ENCODE measurements around the gene CNOT3. TPM values are rescaled to one million over a fixed set of nuclear protein-coding genes. Genes with fewer than 3 reads are reported as not detected.
A peak's percentile ranks its signal among the peaks of the same experiment; 100 is the strongest.

The CNOT3 gene
- total RNA-seq, 1 experiment from 2014 or later = 91.2 TPM

DNA sequence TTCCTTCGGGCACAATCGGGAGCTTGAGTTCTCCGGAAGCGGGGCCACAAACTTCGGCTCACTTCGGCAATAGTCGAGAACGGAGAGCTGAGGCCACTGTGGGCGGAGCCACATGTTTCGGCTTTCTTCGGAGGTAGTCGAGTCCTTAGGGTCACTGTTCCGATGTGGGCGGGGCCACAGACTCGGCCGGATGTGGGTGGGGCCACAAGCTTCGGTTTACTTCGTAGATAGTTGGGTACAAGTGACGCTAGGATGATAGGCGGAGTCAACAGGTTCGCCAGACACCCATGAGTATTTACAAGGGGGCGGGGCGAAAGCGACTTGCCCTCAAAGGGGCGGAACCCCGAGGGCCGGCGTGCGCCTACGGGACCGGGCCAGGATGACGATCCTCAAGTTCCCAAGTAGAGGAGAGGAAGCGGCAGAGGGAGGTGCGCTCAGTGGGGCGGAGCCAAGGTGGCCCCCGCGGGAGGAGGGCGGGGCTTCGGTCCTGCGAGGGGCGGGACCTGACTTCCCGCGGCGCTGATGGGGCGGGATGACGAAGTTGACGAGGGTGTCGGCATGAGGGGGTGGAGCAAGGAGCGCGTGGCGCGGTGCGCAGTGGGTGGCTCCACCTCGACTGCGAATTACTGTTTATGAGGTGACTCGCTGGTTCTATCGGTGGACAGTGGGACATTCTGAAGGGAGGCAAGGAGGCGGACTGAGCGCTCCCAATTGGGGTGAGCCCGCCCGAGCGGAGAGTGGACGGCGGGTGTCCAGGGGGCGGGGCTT lies 52.4 kb downstream of the CNOT3 start:
- H4K5ac ChIP-seq (ENCODE audit: insufficient read length, low read depth, low read length) = peak overlapping the region; percentile 36
- no peaks in the 10 kb centered on the region for H3K79me1 ChIP-seq (ENCODE audit: insufficient read depth, low read depth, low read length, poor library complexity, severe bottlenecking)
- DNase-seq = peak; percentile 100
- H3K9me3 Mint-ChIP-seq = no peaks in the 10 kb centered on the region
- H4K20me1 ChIP-seq (ENCODE audit: control insufficient read depth, insufficient read depth, insufficient read length) = peaks cover 3% of the 10 kb centered on the region
- H3K4ac ChIP-seq (ENCODE audit: low read depth, low read length) = no peak overlapping the region; the same call in 1 of the 2 replicates
- H3K18ac ChIP-seq (ENCODE audit: insufficient read length, low read depth, low read length) = peak overlapping the region; percentile 94
- peaks cover 3% of the 10 kb centered on the region; the same call in 1 of the 2 replicates for H3K4me1 ChIP-seq (ENCODE audit: insufficient read depth, low read length)
- H3T11ph ChIP-seq (ENCODE audit: low read length) = no peak overlapping the region
- no peak overlapping the region for H2BK120ac ChIP-seq (ENCODE audit: low read depth, low read length, poor library complexity, severe bottlenecking)
- H4K8ac ChIP-seq (replicated peaks; ENCODE audit: insufficient read length, low read depth, low read length) = no peak overlapping the region
- H2AK5ac ChIP-seq (ENCODE audit: insufficient read length, low read length) = no peak overlapping the region
- peak overlapping the region; percentile 87 to 93 for H3K4me3 Mint-ChIP-seq
- H3K4me1 Mint-ChIP-seq = peaks cover 13 to 29% of the 10 kb centered on the region in 2 experiments
- H3K9me3 ChIP-seq (ENCODE audit: control insufficient read depth, low read depth, low read length) = no peaks in the 10 kb centered on the region
- H3K27ac ChIP-seq (ENCODE audit: insufficient read length, low read depth, low read length) = peak overlapping the region; percentile 80
- H2BK5ac ChIP-seq (ENCODE audit: insufficient read length, low read length) = peak overlapping the region; percentile 42
- H4K91ac ChIP-seq (ENCODE audit: insufficient read length, low read depth, low read length) = no peak overlapping the region
- H2BK12ac ChIP-seq (ENCODE audit: insufficient read length, low read depth, low read length) = peak overlapping the region; percentile 6
- H3K23me2 ChIP-seq (ENCODE audit: insufficient read length, low read depth, low read length, poor library complexity, severe bottlenecking) = peaks cover 11% of the 10 kb centered on the region
- no CpG with 5 or more reads among the region's 65 CpGs for WGBS (ENCODE audit: extremely low coverage, insufficient read length, low lambda C conversion rate)
- H3K79me2 ChIP-seq (ENCODE audit: insufficient read depth, low read length) = no peaks in the 10 kb centered on the region
- H3K4me2 ChIP-seq (ENCODE audit: insufficient read depth, insufficient read length, low read length) = peak overlapping the region; percentile 43
- H3K27me3 Mint-ChIP-seq (ENCODE audit: low read depth) = no peaks in the 10 kb centered on the region
- no peak overlapping the region for H3K56ac ChIP-seq (ENCODE audit: insufficient read length, low read depth, low read length)
- no peak overlapping the region for H2BK20ac ChIP-seq (ENCODE audit: low read depth, low read length, poor library complexity, severe bottlenecking)
- H3K36me3 Mint-ChIP-seq (ENCODE audit: insufficient read depth in 1 of 3, low read depth in 3 of 3) = peaks cover 28 to 54% (median 53%) of the 10 kb centered on the region in 3 experiments
- no peak overlapping the region for H3K23ac ChIP-seq (ENCODE audit: insufficient read length, low read depth, low read length)
- peak overlapping the region; percentile 82 for H3K9ac ChIP-seq (ENCODE audit: extremely low read depth, insufficient read length, low read length)
- TF ChIP-seq, protein P1, sequence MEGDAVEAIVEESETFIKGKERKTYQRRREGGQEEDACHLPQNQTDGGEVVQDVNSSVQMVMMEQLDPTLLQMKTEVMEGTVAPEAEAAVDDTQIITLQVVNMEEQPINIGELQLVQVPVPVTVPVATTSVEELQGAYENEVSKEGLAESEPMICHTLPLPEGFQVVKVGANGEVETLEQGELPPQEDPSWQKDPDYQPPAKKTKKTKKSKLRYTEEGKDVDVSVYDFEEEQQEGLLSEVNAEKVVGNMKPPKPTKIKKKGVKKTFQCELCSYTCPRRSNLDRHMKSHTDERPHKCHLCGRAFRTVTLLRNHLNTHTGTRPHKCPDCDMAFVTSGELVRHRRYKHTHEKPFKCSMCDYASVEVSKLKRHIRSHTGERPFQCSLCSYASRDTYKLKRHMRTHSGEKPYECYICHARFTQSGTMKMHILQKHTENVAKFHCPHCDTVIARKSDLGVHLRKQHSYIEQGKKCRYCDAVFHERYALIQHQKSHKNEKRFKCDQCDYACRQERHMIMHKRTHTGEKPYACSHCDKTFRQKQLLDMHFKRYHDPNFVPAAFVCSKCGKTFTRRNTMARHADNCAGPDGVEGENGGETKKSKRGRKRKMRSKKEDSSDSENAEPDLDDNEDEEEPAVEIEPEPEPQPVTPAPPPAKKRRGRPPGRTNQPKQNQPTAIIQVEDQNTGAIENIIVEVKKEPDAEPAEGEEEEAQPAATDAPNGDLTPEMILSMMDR (conservative IDR thresholded peaks at IDR 0.05) = no peak
- no peak overlapping the region for H2AFZ ChIP-seq (ENCODE audit: low read length)
- peak overlapping the region; percentile 94 for H3K14ac ChIP-seq (ENCODE audit: insufficient read depth, low read length)
- no peaks in the 10 kb centered on the region for H3K27me3 ChIP-seq (ENCODE audit: insufficient read depth, low read length)
- H3K27ac Mint-ChIP-seq = peak overlapping the region; percentile 100
- H2BK15ac ChIP-seq (ENCODE audit: low read depth, low read length) = no peak overlapping the region

All from H9 (cell line).